SK-N-SH (cell line): Measurements from ENCODE around the gene RAET1L. TPM values are rescaled to one million over a fixed set of nuclear protein-coding genes. Genes with fewer than 3 reads are reported as not detected.
"Not testable (repeated sequence)": the region's sequence is repeated elsewhere in the genome, so short reads cannot be mapped to it uniquely, and the experiment has no call there.

Source experiments
- CTCF ChIA-PET: fragments of 300-600, 350-600 bp; formaldehyde crosslinking; extraction: SDS; loops from one replicate; lab custom pipeline; 2021; lab: Yijun Ruan, JAX
- POLR2A ChIA-PET: fragments of 350-600 bp; sonication (Branson Sonifier 250); formaldehyde crosslinking; extraction: SDS; loops from one replicate; lab custom pipeline; 2020; ENCODE audit warnings: antibody characterized with exemption, inconsistent platforms; lab: Yijun Ruan, JAX
- DNase-seq: peaks from one replicate; pipeline ENCODE4 v3.0.0; 2012
- H2AFZ ChIP-seq: fragments of 200-600 bp; sonication (generic); 2 replicates; pipeline ENCODE4 v1.8.1; 2016; ENCODE audit warnings: antibody characterized with exemption, mild to moderate bottlenecking, low read depth
- H3F3A ChIP-seq: fragments of 200-600 bp; sonication (generic); replicated peaks from 2 replicates; pipeline ENCODE3; 2016; ENCODE audit warnings: antibody characterized with exemption, mild to moderate bottlenecking; ENCODE audit not compliant: insufficient read depth
- H3K27ac ChIP-seq, 2 experiments: fragments of 200-500 bp in 1 of 2; fragments of 200-600 bp in 1 of 2; sonication (Bioruptor generic) in 1 of 2; sonication (generic), shearing (Covaris generic) in 1 of 2; 2 replicates each; pipeline versions ENCODE4 v1.5.1 to v1.6.1; 2014 to 2016; ENCODE audit warnings: low read depth in 2 of 2, inconsistent platforms in 1 of 2, low read length in 1 of 2, mild to moderate bottlenecking in 1 of 2, mixed read lengths in 1 of 2
- H3K27me3 ChIP-seq: fragments of 200-600 bp; sonication (generic), shearing (Covaris generic); 2 replicates; pipeline ENCODE4 v1.6.1; 2016; ENCODE audit warnings: mixed run types; ENCODE audit not compliant: insufficient read depth
- H3K36me3 ChIP-seq, 2 experiments: fragments of 200-500 bp in 1 of 2; fragments of 200-600 bp in 1 of 2; sonication (Bioruptor generic) in 1 of 2; sonication (generic) in 1 of 2; replicated peaks in 1 of 2; 2 replicates each; pipeline versions ENCODE3 to v1.5.1; 2014 to 2016; ENCODE audit warnings: low read length in 1 of 2, mild to moderate bottlenecking in 1 of 2; ENCODE audit not compliant: insufficient read depth in 2 of 2, control insufficient read depth in 1 of 2
- H3K4me1 ChIP-seq, 2 experiments: fragments of 200-500 bp in 1 of 2; fragments of 200-600 bp in 1 of 2; sonication (Bioruptor generic) in 1 of 2; sonication (generic), shearing (Covaris generic) in 1 of 2; 2 replicates each; pipeline versions ENCODE4 v1.5.1 to v1.6.1; 2014 to 2016; ENCODE audit warnings: low read depth in 1 of 2, low read length in 1 of 2, mixed run types in 1 of 2; ENCODE audit not compliant: insufficient read depth in 2 of 2, control insufficient read depth in 1 of 2
- H3K4me2 ChIP-seq: fragments of 200-600 bp; sonication (generic), shearing (Covaris generic); 2 replicates; pipeline ENCODE4 v1.6.1; 2017; ENCODE audit warnings: mixed run types
- H3K4me3 ChIP-seq, 2 experiments: fragments of 200-500 bp in 1 of 2; fragments of 200-600 bp in 1 of 2; sonication (Bioruptor generic) in 1 of 2; sonication (generic), shearing (Covaris generic) in 1 of 2; 2 replicates each; pipeline versions ENCODE4 v1.5.1 to v1.8.1; 2014 to 2016; ENCODE audit warnings: low read depth in 2 of 2, inconsistent platforms in 1 of 2, low read length in 1 of 2, mild to moderate bottlenecking in 1 of 2, mixed read lengths in 1 of 2, moderate library complexity in 1 of 2
- H3K79me2 ChIP-seq: fragments of 200-600 bp; sonication (generic); 2 replicates; pipeline ENCODE4 v1.8.1; 2017; ENCODE audit warnings: mild to moderate bottlenecking; ENCODE audit not compliant: insufficient read depth
- H3K9ac ChIP-seq: fragments of 200-600 bp; sonication (generic); 2 replicates; pipeline ENCODE4 v1.6.1; 2017; ENCODE audit warnings: mixed run types
- H3K9me2 ChIP-seq: fragments of 200-600 bp; sonication (generic); 2 replicates; pipeline ENCODE4 v1.6.1; 2017; ENCODE audit warnings: mixed run types
- H3K9me3 ChIP-seq: fragments of 200-600 bp; sonication (generic); 2 replicates; pipeline ENCODE4 v1.6.1; 2017; ENCODE audit warnings: mixed run types, mild to moderate bottlenecking, moderate library complexity
- H4K20me1 ChIP-seq: fragments of 200-600 bp; sonication (generic); 2 replicates; pipeline ENCODE4 v1.6.1; 2017; ENCODE audit warnings: mild to moderate bottlenecking, mixed run types; ENCODE audit not compliant: insufficient read depth
- ELF1 ChIP-seq: IDR thresholded peaks from 2 replicates; pipeline ENCODE4 v1.4.0; 2012
- PBX3 ChIP-seq: IDR thresholded peaks from 2 replicates; pipeline ENCODE4; 2012
- SIN3A ChIP-seq: IDR thresholded peaks from 2 replicates; pipeline ENCODE4 v1.6.1; 2012; ENCODE audit warnings: low read depth, mild to moderate bottlenecking, low read length, moderate library complexity, borderline replicate concordance
- SMC3 ChIP-seq: IDR thresholded peaks from 2 replicates; pipeline ENCODE4 v1.6.1; 2012; ENCODE audit warnings: low read depth, low read length, improper control_type of control experiment
- TCF12 ChIP-seq: IDR thresholded peaks from 2 replicates; pipeline ENCODE4 v1.4.0; 2012
- USF1 ChIP-seq: IDR thresholded peaks from 2 replicates; pipeline ENCODE4 v1.4.0; 2012; ENCODE audit warnings: low read depth, borderline replicate concordance
- WGBS: methylation state at CpG from one replicate; pipeline ENCODE4 v1.1.6; 2017; ENCODE audit warnings: low lambda C conversion rate; 5-methylcytosine and 5-hydroxymethylcytosine counted together
- polyA plus RNA-seq, 3 experiments: library from polyadenylated mRNA; depleted of rRNA; stranded (reverse); fragments of >200 nt; gene quantifications; 2 replicates each; pipeline ENCODE4 v1.2.3, GENCODE V29; 2012

RAET1L gene
- polyA plus RNA-seq, 1 of the 3 experiments (the other 2 are of a cell fraction) = not detected

GRCh38 chr6:150013785-150014622 lies 11.3 kb downstream of the RAET1L start:
- H3K4me3 ChIP-seq, H4K20me1 ChIP-seq, H2AFZ ChIP-seq, H3K27ac ChIP-seq, H3K9me3 ChIP-seq, H3K9me2 ChIP-seq, H3K9ac ChIP-seq, H3K4me2 ChIP-seq, H3K4me1 ChIP-seq, POLR2A ChIA-PET, H3K36me3 ChIP-seq, H3F3A ChIP-seq, H3K79me2 ChIP-seq, DNase-seq, CTCF ChIA-PET: not testable (repeated sequence)
- peaks cover 41% of the 10 kb centered on the region for H3K27me3 ChIP-seq
- WGBS = 6% methylated on average over 7 of the region's 24 CpGs

DNA sequence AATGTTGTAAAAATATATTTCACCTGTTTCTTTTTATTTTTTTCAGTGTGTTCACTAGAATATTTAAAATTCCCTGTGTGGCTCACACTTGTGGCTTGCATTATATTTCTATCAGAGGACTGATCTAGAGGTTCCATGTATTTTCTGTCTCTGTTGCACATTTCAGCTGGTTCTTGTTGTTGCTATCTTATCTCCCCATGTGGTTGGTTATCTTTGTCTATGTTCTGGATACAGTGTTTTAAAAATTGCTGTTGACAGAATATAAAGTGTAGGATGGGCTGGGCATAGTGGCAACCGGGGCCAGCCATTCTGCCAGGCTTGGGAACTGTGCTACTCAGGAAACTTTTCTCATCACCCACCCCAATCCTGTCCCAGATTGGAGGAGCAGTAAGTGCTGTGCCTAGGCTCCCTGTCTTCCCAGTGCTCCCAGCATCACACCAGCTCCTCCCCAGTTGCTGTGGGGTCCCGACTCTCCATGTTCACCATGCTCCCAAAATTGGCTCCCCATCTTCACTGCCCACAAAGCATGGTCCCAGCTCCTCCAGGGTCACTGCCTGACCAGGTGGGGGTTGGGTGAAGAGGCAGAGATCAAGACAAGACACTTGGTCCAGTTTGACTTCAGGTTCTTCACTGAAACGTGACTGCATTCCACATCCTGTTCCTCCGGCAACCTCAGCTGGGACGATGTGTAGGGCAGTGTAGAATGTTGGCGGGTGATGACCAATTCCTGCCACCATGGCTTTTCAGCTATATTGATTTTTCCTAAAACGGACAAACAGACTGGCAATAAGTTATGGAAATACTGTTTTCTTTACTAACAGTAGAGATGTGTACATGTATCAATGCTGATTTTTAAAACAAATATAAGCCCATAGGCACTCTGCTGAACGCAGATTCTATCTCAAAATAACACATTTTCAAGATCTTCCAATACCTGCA lies 12.2 kb downstream of the RAET1L start:
- H2AFZ ChIP-seq, POLR2A ChIA-PET, H3K4me2 ChIP-seq, H3F3A ChIP-seq, H3K9me3 ChIP-seq, H3K27ac ChIP-seq, H3K36me3 ChIP-seq, H3K9me2 ChIP-seq, H4K20me1 ChIP-seq, H3K79me2 ChIP-seq, DNase-seq, H3K9ac ChIP-seq, CTCF ChIA-PET, H3K4me1 ChIP-seq, H3K4me3 ChIP-seq: not testable (repeated sequence)
- H3K27me3 ChIP-seq = peaks cover 43% of the 10 kb centered on the region
- WGBS = 8% methylated on average over 8 of the region's 8 CpGs

DNA sequence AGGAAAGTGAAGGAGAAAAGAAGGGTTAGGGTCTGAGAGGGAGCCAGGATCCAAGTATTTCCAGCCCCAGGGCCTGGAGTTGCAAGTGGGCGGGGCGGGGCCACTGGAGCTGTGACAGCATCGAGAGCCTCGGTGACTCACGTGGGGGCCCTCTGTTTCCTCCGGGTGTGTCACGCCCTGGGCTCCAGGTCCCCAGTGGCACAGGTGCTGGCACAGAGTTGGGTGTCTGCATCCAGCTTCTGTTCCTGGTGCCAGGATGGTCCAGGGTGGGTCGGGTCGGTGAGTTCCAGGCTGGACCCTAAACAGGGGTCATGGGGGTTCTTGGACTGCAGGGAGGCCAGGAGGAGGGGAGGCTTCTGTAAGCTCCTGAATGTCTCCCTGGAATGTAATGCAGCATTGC lies 16.7 kb downstream of the RAET1L start:
- DNase-seq = no peak

More for the DNA sequence above, 16.7 kb downstream of the RAET1L start:
- no peak overlapping the region for H3K9ac ChIP-seq
- ChIA-PET POLR2A (interaction anchor here (0.7 kb wide), 1 partner anchor 45 kb away, joined by 3 read pairs; the partner anchor contains the start of gene ULBP1), CTCF (interaction anchor here (0.6 to 1.5 kb wide), 3 partner anchors 8 to 138 kb away, joined by 3 to 5 read pairs (median 3); no protein-coding TSS in a partner anchor)
- no peak for TF ChIP-seq PBX3
- no peak for TF ChIP-seq SMC3
- no peak for TF ChIP-seq ELF1
- no peak for TF ChIP-seq USF1
- TF ChIP-seq TCF12 = no peak
- TF ChIP-seq SIN3A = no peak
- H3K4me1 ChIP-seq = peaks cover 0 to 3% of the 10 kb centered on the region in 2 experiments; a peak in 1 of 4 replicates
- H3F3A ChIP-seq = no peaks in the 10 kb centered on the region
- H3K9me3 ChIP-seq = no peaks in the 10 kb centered on the region
- no peak overlapping the region for H3K4me2 ChIP-seq
- H3K27me3 ChIP-seq = peaks cover 30% of the 10 kb centered on the region
- no peak overlapping the region for H3K4me3 ChIP-seq
- no peaks in the 10 kb centered on the region for H3K36me3 ChIP-seq
- H2AFZ ChIP-seq = no peak overlapping the region
- 8% methylated on average over 5 of the region's 9 CpGs for WGBS
- H3K79me2 ChIP-seq = no peaks in the 10 kb centered on the region
- H3K9me2 ChIP-seq = no peaks in the 10 kb centered on the region
- H4K20me1 ChIP-seq = no peaks in the 10 kb centered on the region
- no peak overlapping the region for H3K27ac ChIP-seq
